Tibial artery (tissue), 4 donors: ENCODE measurements around the gene ETNK2.

Experiments
- DNase-seq, 2 donors: peaks; one replicate each; pipeline ENCODE4 v3.0.0-alpha.2; 2019
- H3K27ac ChIP-seq, 2 donors: fragments of 200-600 bp; sonication (generic) in 1 of 2; 1 replicate in 1 of 2; 2 replicates in 1 of 2; pipeline ENCODE4 v1.5.1; 2018 to 2019; ENCODE audit warnings: mild to moderate bottlenecking in 1 of 2
- H3K27me3 ChIP-seq, 2 donors: fragments of 200-600 bp; sonication (generic) in 1 of 2; one replicate each; pipeline versions ENCODE4 v1.5.1 to v1.6.0; 2016 to 2019
- H3K36me3 ChIP-seq, 3 donors: fragments of 200-600 bp; sonication (generic) in 2 of 3; one replicate each; pipeline ENCODE4 v1.5.1; 2016 to 2019; ENCODE audit warnings: mild to moderate bottlenecking in 2 of 3
- H3K4me1 ChIP-seq, 4 donors: fragments of 200-600 bp; sonication (generic) in 2 of 4; 1 replicate in 3 of 4; 2 replicates in 1 of 4; pipeline ENCODE4 v1.5.1; 2016 to 2019
- H3K4me3 ChIP-seq, 2 donors: fragments of 200-600 bp; sonication (generic) in 1 of 2; 1 replicate in 1 of 2; 2 replicates in 1 of 2; pipeline ENCODE4 v1.5.1; 2018 to 2019; ENCODE audit warnings: mild to moderate bottlenecking in 2 of 2
- H3K9me3 ChIP-seq, 3 donors: fragments of 200-600 bp; sonication (generic) in 1 of 3; one replicate each; pipeline ENCODE4 v1.5.1; 2016 to 2019
- CTCF ChIP-seq, 2 experiments: fragments of 200-600 bp in 1 of 2; fragments of 450-650 bp in 1 of 2; IDR thresholded peaks; one replicate each; pipeline ENCODE4 v1.5.1; 2017 to 2019; ENCODE audit warnings: antibody characterized with exemption in 2 of 2, mild to moderate bottlenecking in 1 of 2, moderate library complexity in 1 of 2
- intact Hi-C: fragments of 100-400 bp; cut with DNase I; formaldehyde crosslinking; loops from one replicate; pipeline ENCODE4 v1.15.0; 2023; ENCODE audit warnings: low total_unique reads

ETNK2 gene

GRCh38 chr1:204146309-204146708, 5.5 kb downstream of the ETNK2 start:
- H3K27me3 ChIP-seq: no peaks in the 10 kb centered on the region
- H3K4me3 ChIP-seq: no peak overlapping the region
- TF ChIP-seq CTCF (IDR thresholded peaks at IDR 0.05): no peak
- H3K36me3 ChIP-seq: peaks cover 12 to 51% (median 14%) of the 10 kb centered on the region in 3 donors
- no peaks in the 10 kb centered on the region for H3K9me3 ChIP-seq
- no peak for DNase-seq
- intact Hi-C loops: no loop called here
- H3K27ac ChIP-seq: no peak overlapping the region
- peaks cover 0 to 32% (median 13%) of the 10 kb centered on the region in 4 donors for H3K4me1 ChIP-seq

DNA sequence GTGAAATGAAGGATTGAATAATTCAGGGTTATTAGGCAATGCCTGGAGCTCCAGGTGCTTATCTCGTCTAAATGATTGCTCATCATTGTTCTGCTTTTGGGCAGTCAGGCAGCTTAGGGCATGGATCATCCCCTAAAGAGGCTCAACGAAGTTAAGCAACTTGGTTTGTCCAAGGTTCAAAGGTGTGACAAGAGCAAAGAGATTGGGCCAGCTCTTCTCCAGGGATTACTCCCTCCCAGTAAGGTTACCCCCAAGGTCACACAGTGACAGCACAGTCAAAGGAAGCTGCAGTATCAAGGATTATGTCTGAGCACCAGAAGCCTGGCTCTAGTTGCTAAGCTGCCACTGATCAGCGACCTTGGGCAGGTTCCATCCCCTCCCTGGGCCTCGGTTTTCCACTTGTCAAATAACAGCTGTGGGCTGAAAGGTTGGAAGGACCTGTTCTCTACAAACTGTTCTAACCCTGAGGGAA, 6.8 kb downstream of the ETNK2 start:
- peaks cover 23 to 63% (median 26%) of the 10 kb centered on the region in 3 donors for H3K36me3 ChIP-seq
- no peak overlapping the region for H3K4me3 ChIP-seq
- TF ChIP-seq CTCF (IDR thresholded peaks at IDR 0.05): no peak
- intact Hi-C loops: no loop called here
- no peaks in the 10 kb centered on the region for H3K27me3 ChIP-seq
- no peak overlapping the region for H3K27ac ChIP-seq
- DNase-seq: no peak
- H3K4me1 ChIP-seq: peaks cover 0 to 20% (median 8%) of the 10 kb centered on the region in 4 donors
- no peaks in the 10 kb centered on the region for H3K9me3 ChIP-seq

GRCh38 chr1:204143276-204144041, 8.4 kb downstream of the ETNK2 start:
- DNase-seq: no peak
- TF ChIP-seq CTCF (IDR thresholded peaks at IDR 0.05): no peak
- intact Hi-C loops: no loop called here
- no peaks in the 10 kb centered on the region for H3K27me3 ChIP-seq
- no peaks in the 10 kb centered on the region for H3K9me3 ChIP-seq
- peaks cover 0 to 4% (median under 1%) of the 10 kb centered on the region in 4 donors for H3K4me1 ChIP-seq
- peaks cover 39 to 79% (median 42%) of the 10 kb centered on the region in 3 donors for H3K36me3 ChIP-seq
- no peak overlapping the region for H3K4me3 ChIP-seq
- no peak overlapping the region for H3K27ac ChIP-seq

GRCh38 chr1:204142032-204142974, 9.5 kb downstream of the ETNK2 start:
- intact Hi-C loops: no loop called here
- Histone ChIP-seq H3K27ac (no peak overlapping the region), H3K4me1 (no peaks in the 10 kb centered on the region), H3K4me3 (no peak overlapping the region), H3K36me3 (peaks cover 49 to 87% (median 50%) of the 10 kb centered on the region in 3 donors), H3K27me3 (no peaks in the 10 kb centered on the region), H3K9me3 (no peaks in the 10 kb centered on the region)
- no peak for DNase-seq
- TF ChIP-seq CTCF (IDR thresholded peaks at IDR 0.05): no peak

- intact Hi-C loops: no loop called here
- Histone ChIP-seq H3K36me3 (peaks cover 56 to 87% (median 61%) of the 10 kb centered on the region in 3 donors), H3K4me3 (no peak overlapping the region), H3K9me3 (no peaks in the 10 kb centered on the region), H3K27ac (no peak overlapping the region), H3K4me1 (no peaks in the 10 kb centered on the region), H3K27me3 (no peaks in the 10 kb centered on the region)
- no peak for DNase-seq
- no peak for TF ChIP-seq CTCF (IDR thresholded peaks at IDR 0.05)
Observed at GRCh38 chr1:204141131-204141530, 10.7 kb downstream of the ETNK2 start.
